Fibroblast of pulmonary artery (primary cell): ENCODE data around the gene BRIX1.

Source experiments
- DNase-seq: peaks from one replicate; pipeline ENCODE4 v3.0.0-alpha.2; 2010; ENCODE audit warnings: low read depth
- H3K4me3 ChIP-seq: replicated peaks from 2 replicates; pipeline ENCODE4 v1.5.1; 2011; ENCODE audit warnings: low read depth, mild to moderate bottlenecking, control low read depth, low read length, moderate library complexity
- TF ChIP-seq, protein P1 (sequence below): IDR thresholded peaks from 2 replicates; pipeline ENCODE4 v1.5.1; 2011; ENCODE audit warnings: mild to moderate bottlenecking, control low read depth, low read length, inconsistent platforms; ENCODE audit errors: missing control alignments

Gene BRIX1

DNA sequence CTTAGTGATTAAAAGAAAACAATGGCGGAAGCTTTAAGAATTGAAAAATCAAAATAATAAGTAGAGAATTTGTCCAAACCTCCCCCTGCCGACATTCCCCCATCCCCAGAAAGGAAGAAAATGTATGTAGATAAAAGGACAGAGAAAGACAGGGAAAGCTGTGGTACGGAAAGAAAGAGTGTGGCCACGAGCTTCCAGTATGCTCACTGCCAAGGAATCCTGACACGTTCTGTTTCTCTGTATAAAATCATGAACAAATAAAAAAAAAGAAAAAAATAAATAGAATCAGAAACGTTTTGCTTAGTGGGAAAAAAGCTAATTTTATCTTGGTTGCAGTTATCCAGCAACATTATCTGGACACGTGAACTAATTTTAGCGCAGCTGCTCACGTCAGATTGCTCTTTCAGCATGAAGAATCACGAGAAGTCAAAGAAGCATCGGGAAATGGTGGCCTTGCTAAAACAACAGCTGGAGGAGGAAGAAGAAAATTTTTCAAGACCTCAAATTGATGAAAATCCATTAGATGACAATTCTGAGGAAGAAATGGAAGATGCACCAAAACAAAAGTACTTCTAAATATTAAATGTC, 29.0 kb downstream of the BRIX1 start:
- H3K4me3 ChIP-seq, result no peak overlapping the region
- TF ChIP-seq, protein P1, sequence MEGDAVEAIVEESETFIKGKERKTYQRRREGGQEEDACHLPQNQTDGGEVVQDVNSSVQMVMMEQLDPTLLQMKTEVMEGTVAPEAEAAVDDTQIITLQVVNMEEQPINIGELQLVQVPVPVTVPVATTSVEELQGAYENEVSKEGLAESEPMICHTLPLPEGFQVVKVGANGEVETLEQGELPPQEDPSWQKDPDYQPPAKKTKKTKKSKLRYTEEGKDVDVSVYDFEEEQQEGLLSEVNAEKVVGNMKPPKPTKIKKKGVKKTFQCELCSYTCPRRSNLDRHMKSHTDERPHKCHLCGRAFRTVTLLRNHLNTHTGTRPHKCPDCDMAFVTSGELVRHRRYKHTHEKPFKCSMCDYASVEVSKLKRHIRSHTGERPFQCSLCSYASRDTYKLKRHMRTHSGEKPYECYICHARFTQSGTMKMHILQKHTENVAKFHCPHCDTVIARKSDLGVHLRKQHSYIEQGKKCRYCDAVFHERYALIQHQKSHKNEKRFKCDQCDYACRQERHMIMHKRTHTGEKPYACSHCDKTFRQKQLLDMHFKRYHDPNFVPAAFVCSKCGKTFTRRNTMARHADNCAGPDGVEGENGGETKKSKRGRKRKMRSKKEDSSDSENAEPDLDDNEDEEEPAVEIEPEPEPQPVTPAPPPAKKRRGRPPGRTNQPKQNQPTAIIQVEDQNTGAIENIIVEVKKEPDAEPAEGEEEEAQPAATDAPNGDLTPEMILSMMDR, result no peak
- DNase-seq, result no peak

DNA sequence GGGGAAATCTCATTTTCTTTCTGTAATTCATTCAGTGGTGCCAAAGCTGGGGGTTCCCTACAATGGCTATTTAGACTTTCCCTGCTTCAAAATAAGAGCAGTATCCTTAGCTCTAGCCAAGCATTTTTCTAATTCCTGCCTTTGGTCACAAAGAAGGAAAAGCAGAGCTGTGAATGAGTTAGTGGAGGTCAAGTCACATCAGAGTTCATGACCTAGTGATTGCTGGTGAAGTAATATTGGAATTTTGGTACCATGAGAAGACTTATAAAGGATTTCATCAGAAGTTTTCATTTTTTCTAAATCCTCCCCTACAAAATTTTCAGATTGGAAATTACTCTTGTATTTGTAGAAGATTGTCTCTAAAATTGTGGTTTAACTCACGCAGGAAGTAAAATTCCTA, 41.8 kb downstream of the BRIX1 start:
- TF ChIP-seq, protein P1, result no peak
- DNase-seq, result peak; percentile 16
- no peak overlapping the region for H3K4me3 ChIP-seq

DNA sequence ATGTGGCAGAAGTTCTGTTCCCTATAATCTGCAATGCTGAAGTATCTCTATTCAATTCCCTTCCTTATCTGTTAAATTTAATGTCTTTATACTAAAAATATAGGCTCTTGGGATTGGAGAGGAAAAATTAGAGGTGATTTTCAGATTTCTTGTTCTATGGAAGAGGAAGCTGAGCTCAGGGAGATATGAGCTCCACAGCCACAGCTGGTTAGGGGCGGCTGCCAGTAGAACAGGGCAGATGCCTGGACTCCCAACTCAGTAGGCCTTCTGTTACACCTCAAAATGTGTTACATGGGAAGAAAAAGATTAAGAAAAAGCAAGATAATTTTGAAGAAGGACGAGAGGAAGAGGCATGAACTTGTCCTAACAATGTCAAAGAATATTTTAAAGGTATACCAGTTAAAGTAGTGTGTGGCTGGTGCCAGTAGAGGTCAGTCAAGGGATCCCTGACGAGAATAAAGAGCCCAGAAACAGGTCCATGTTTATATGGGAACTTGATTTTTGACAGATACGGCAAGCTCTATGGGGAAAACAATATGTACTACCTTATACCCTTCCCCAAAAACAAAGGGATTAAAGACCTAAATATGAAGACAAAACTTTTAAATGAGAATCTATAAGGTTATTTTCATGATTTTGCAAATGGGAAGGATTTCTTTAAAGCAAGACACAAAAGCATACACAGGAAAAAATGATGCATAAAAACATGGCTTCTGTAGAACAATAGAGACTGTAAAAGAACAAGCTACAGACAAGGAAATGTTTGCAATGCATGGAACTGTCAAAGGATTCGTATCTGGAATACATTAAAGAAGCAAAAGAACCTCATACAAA, 42.6 kb downstream of the BRIX1 start:
- DNase-seq, result peak; percentile 52
- H3K4me3 ChIP-seq, result no peak overlapping the region
- TF ChIP-seq, protein P1, result peak; percentile 78

DNA sequence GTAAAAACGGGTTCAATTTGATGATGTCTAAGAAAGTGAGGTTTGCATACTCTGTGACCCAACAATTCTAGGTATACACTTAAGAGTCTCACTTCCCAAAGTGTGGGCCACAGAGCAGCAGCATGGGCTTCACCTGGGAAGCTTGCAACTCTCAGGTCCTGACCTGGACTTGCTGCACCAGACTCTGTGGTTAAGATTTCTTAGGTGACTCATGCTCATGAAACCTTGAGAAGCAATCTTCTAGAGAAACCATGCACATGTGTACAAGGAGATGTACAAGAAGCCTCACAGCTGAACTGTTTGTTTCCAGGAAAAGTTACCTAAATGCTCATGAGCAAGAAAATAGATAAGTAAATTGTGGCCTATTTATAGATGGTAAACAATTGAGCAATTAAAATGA, 43.8 kb downstream of the BRIX1 start:
- no peak overlapping the region for H3K4me3 ChIP-seq
- TF ChIP-seq, protein P1, result no peak
- peak; percentile 41 for DNase-seq

DNA sequence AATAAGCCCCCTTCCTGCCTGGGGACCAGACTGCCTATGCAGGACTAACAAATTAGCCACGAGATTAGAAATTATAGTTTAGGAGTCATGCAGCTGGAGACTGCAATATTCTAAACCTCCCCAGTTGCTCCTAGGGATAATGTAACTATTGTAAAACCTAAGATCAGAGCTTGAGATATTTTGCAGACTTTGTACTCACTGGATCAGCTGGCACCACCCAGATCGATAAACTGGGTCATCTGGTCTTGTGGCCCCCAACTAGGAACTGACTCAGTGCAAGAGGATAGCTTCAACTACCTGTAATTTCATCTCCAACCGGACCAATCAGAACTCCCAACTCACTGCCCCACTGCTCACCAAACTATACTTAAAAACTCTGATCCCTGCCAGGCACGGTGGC, 52.0 kb downstream of the BRIX1 start:
- H3K4me3 ChIP-seq, result no peak overlapping the region
- DNase-seq, result no peak
- TF ChIP-seq, protein P1, result no peak

DNA sequence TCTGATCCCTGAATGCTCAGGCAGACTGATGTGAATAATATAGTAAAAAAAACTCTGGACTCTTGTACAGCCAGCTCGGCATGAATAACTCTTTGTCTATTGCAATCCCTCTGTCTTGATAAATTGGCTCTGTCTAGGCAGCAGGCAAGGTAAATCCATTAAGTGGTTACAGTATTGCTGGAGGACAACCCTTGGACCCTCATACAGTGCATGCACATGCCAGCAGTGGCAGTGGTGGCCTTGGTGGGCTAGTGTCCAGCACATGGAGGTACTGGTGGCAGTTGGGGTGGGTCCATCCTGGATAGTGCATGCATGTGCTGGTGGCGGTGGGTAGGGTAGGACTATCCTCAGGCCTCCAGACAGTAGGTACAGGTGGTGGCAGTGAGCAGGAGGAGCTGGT, 52.7 kb downstream of the BRIX1 start:
- no peak for DNase-seq
- TF ChIP-seq, protein P1, result no peak
- H3K4me3 ChIP-seq, result no peak overlapping the region
